Stimulated activated CD4-positive, alpha-beta T cell treated with anti-CD3 and anti-CD28 coated beads, Interleukin-15, amount 100 ng/mL, for 24 hours (primary cell): ENCODE results near the gene CDH13.

Experiments
- DNase-seq: peaks from one replicate; pipeline ENCODE4 v3.0.0-alpha.2; 2020

The CDH13 gene

GRCh38 chr16:83328936-83329335 lies 702.2 kb downstream of the CDH13 start:
- no peak for DNase-seq

DNA sequence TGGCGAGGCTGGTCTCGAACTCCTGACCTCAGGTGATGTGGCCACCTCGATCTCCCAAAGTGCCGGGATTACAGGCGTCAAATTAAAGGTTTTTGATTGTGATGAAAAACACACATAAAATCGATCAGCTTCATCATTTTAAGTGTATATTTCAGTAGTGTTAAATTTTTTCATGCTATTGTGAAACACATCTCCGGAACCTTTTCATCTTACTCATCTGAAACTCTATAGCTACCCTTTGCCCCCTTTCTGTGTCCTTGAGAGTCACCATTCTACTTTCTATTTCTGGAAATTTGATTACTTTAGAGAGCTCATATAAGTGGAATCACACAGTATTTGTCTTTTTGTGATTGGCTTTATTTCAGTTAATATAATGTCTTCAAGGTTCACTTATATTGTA lies 702.7 kb downstream of the CDH13 start:
- no peak for DNase-seq

GRCh38 chr16:83330251-83330650 lies 703.5 kb downstream of the CDH13 start:
- DNase-seq = no peak

- DNase-seq = no peak
Measured at GRCh38 chr16:83335076-83335475, 708.3 kb downstream of the CDH13 start.

GRCh38 chr16:83336603-83337002 lies 709.8 kb downstream of the CDH13 start:
- no peak for DNase-seq

- no peak for DNase-seq
Measured at GRCh38 chr16:83338138-83338537, 711.4 kb downstream of the CDH13 start.

DNA sequence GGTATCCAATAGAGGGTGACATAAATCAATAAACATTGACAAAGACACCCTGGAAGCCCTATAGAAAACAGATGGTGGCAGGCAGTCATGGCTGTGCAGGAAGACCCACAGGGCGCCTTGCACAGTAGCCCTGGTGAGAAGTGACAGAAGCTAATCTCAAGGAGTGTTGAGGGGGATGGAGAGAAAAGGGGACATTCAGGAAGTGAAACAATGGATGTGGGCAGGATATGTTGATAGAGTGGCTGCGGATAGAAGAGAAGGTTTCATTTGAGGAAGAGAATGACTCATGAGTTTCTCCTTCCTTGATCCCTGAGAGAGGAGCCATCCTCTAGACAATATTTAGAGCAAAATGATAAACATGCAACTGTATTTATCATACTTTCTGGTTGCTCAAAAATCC lies 712.2 kb downstream of the CDH13 start:
- DNase-seq = no peak

- DNase-seq = no peak
Measured at GRCh38 chr16:83343935-83344366, 717.2 kb downstream of the CDH13 start.

DNA sequence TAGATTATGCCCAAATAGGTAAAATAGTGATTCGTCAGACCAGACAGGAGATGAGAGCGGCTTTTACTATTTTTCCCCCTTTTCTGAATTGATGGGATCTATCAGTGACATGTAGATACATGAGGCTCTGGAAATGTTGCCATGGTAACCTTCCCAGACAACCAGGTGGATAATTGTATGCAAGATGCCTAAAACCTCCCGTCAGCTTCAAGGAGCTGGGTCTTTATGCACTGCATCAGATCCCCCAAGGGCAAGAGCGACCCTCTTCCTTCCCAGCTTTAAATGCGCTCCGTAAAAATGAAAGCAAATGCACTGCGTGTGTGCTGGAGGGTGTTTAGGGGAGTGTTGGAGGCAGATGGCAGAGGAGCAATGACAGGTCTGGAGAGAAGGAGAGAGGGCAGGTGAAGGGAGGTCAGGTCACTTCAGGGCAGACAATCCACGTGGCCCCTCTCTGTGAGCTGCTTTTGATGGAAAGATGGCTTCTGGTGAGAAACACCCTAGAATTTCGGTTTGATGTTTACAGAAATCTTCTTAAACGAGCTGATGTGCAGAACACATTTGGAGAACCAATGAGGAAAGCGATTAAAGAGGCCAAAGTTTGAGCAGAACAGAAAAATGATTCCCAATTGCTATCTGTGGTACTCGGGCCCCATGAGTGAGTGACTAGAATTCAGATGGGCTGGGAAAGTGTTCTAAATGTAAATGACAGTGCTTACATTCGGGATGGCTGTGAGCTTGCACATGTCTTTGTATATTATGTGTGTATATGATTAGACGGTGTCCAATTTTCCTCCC lies 719.3 kb downstream of the CDH13 start:
- no peak for DNase-seq

- DNase-seq = no peak
Measured at GRCh38 chr16:83348991-83349390, 722.2 kb downstream of the CDH13 start.

DNA sequence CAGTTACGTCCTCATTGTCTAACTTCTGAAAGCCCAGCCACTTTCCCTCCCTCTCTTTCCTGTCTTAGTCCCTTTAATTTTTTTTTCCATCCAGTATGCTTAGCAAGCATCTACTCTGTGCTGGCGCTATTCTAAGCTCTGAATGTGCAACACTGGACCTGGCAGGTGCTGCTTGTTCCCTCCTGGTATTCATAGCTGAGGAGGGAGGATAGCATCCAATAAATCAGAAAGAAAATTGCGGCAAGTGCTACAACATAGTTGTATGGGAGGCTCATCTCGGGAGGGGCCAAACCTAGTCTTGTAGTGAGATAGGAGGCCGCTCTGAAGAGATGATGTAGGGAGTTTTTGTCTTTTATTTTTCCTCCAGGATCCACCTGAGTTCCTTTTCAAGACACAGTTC lies 723.7 kb downstream of the CDH13 start:
- no peak for DNase-seq

- no peak for DNase-seq
Measured at GRCh38 chr16:83351846-83352245, 725.1 kb downstream of the CDH13 start.

DNA sequence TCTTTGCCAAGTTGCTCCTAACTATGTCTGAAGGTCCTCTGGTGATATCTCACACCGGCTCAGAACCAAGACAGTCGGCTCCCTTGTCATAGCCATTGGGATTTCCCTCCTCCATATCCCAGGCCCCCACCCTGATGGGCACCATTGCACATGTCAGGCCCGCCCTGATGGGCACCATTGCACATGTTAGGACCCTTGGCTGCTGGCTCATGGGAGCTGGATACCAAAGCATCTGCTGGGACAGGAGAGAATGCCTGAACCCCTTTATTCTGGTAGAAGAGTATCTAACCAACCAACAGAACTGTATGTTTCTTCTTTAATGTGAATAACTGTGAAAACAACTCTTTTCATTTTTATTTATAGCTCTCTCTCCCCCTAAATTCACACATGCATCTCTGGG lies 726.5 kb downstream of the CDH13 start:
- no peak for DNase-seq

- no peak for DNase-seq
Measured at GRCh38 chr16:83354015-83354414, 727.2 kb downstream of the CDH13 start.

DNA sequence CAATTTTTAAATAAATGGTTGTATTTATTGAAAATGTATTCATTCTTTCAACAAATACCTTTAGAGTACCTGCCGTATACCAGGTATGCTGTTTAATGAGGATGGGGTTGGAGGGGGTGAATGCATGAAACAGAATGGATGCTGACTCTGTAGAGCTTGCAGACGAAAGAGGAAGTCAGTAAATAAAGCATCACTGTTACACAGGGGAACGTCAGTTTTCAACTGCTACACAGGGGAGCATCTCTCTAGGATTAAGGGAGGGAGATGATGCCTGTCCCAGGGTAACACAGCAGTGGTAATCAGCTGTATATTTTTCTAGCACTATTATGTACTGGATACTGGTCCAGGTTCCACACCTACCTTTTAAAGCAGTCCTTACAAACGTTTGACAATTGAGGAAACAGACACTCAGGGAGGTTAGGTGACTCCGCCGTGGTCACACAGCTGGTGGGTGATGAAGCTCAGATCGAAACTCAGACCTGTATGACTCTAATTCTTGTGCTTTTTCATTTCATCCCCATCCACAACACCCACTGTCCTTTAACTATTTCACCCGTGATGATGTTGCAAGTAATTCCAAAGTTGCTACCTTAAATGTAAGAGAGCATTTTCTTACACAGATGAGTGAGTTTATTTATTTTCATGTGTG lies 728.9 kb downstream of the CDH13 start:
- DNase-seq = peak; percentile 1

- DNase-seq = peak; percentile 6
Measured at GRCh38 chr16:83356266-83356665, 729.5 kb downstream of the CDH13 start.

GRCh38 chr16:83356986-83357385 lies 730.2 kb downstream of the CDH13 start:
- DNase-seq = no peak

DNA sequence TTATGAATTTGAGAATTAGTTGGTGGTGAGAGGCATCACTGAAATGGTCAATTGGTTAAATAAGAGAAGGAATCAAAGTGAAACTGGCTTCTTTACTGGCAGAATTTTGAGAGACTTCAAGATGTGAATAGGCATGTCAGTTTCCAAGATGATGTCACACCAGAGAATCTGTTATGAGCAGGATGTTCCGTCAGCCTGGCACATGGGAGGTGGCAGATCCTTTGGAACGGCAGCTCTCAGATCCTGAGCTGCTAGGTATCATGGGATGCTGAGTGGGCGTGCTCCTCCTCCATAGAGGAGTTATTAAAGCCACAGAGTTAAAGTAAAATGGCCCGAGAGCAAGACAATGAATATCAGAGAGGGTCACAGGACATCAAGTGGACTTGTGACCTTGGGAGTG lies 736.8 kb downstream of the CDH13 start:
- DNase-seq = no peak

DNA sequence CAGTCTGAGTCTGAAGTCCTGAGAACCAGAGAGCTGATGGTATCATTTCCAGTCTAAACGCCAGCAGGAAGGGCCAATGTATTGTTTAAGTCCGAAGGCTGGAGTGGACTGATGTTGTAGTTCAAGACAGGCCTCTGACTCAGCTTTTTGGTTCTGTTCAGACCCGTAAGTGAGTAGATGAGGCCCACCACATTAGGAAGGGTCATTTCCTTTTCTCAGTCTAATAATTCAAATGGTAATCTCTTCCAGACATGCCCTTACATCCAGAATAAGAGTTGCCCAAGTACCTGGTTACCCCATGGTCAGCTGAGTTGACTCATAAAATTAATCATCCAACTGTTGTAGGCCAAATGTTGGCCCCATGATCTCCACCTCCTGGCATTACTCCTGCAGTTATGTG lies 738.4 kb downstream of the CDH13 start:
- DNase-seq = no peak

DNA sequence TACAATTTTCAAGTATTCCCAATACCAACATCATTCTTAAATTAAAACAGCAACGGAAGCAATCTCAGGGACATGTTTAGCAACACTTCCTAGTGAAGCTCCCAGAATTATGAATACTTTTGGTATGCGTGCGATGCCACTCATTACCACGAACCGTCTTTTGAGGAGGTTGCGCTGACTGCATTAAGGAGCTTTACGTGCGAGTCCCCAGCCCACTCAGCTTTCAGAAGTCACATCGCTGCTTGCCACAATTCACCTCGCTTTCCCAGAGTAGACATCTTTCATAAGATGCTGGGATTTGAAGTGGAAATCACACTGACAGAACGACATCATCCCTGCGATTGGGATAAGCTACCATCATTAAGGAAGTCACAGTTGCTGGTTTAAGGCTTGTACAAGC lies 739.5 kb downstream of the CDH13 start:
- no peak for DNase-seq

GRCh38 chr16:83374979-83375378 lies 748.2 kb downstream of the CDH13 start:
- DNase-seq = no peak

DNA sequence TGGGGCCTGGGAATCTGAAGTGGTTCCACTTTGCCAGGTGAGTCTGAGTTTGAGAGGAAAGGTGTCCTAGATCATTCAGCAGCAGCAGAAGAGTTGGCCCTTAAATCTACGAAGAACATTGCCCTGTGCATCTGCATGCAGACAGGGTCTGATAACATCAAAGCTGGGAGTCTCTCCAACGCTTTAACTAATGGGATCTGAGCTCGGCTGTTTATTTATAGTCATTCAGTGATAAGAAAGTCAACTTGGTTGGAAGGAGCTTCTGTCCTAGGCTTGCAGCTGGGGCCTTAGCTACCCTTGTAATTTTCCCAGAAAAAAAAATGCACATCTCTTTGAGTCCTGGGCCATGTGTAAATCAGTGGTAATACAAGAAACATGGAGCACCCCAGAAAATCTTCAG lies 763.0 kb downstream of the CDH13 start:
- no peak for DNase-seq

GRCh38 chr16:83390759-83391158 lies 764.0 kb downstream of the CDH13 start:
- DNase-seq = no peak

GRCh38 chr16:83392743-83393142 lies 766.0 kb downstream of the CDH13 start:
- DNase-seq = no peak
